HG02763 (cell line): ENCODE measurements around the gene FBRSL1.

Experiments used
- ATAC-seq: cut with Tn5 transposase; IDR thresholded peaks from one replicate; pipeline ENCODE4 v1.9.1; 2021; ENCODE audit warnings: mild to moderate bottlenecking, moderate library complexity; ENCODE audit not compliant: unreplicated experiment

The FBRSL1 gene

GRCh38 chr12:132554845-132555630, 65.1 kb downstream of the FBRSL1 start:
- no peak for ATAC-seq

- ATAC-seq: no peak
These were observed 65.7 kb downstream of the FBRSL1 start for GRCh38 chr12:132555686-132556085.

DNA sequence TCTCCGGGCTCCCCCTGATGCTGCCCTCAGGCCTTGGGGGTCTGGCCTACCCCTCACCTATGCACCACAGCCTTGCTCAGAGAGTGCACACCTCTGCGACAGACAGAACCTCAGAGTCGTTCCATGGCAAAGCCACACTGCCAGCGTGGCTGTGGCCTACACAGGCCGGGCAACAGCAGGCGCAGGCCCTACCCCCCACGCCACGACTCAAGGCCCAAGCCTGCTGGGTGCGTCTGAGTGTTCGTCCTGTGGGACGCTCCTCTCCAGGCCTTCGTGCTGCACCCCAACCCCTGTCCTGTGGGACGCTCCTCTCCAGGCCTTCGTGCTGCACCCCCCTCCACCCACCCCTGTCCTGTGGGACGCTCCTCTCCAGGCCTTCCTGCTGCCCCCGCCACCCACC, 66.3 kb downstream of the FBRSL1 start:
- ATAC-seq: no peak

- no peak for ATAC-seq
These were observed 66.8 kb downstream of the FBRSL1 start for GRCh38 chr12:132556801-132557200.

DNA sequence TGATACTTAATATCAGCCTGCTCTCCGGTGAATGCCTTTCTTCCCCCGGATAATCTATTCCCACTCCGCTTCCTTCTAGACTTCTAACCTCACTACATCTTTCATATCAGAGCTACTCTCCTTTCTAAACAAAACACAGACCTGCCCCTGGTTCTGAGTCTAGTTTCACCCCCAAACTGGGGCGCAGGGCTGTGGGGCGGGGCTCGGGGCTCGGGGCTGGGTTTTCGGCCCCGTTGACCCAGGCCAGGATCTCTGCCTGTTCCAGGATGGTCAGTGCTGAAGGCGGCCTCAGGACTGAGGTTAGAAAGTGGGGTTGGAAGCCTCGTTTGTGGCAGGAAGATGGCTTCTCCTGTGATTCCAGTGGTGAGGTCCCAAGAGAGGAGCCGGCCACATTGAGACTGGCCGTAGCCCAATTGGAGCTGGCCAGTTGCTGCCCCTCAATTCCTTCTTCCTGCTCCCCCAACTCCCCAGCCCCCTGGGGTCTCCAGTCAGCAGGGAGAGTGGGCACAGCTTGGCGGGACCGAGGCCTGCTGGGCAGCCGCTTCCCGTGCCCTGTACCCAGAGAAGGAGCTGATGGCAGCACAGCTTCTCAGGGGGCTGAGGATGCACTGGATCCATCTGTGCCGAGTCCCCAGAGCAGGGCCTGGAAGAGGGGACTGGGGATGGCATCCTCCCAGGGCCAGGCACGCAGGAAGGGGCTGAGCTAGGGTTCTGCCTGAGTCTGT, 67.5 kb downstream of the FBRSL1 start:
- no peak for ATAC-seq

- ATAC-seq: no peak
These were observed 68.3 kb downstream of the FBRSL1 start for GRCh38 chr12:132558042-132558856.

- ATAC-seq: no peak
These were observed 69.1 kb downstream of the FBRSL1 start for GRCh38 chr12:132558861-132559623.

GRCh38 chr12:132559652-132560363, 69.9 kb downstream of the FBRSL1 start:
- no peak for ATAC-seq

DNA sequence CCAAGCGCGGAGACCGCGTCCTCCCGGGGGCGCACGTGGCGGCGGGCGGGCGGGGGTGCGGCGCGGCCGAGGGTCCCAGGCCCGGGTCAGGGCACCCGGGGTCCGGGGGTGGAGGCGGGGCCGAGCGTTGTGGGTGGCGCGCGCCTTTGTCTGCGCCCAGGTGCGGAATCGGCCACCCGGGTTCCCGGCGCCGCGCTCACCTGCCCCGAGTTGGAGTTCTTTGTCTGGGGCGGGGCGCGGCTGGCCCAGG, 70.3 kb downstream of the FBRSL1 start:
- ATAC-seq: no peak

GRCh38 chr12:132560614-132561426, 70.9 kb downstream of the FBRSL1 start:
- no peak for ATAC-seq
